Erythroblast (primary cell): ENCODE measurements around the gene THOC6.

ENCODE experiments used
- GATA1 ChIP-seq: IDR thresholded peaks from 2 replicates; pipeline ENCODE4 v1.6.1; 2011; ENCODE audit warnings: low read depth, mild to moderate bottlenecking, control low read depth, low read length, moderate library complexity
- POLR2A ChIP-seq: IDR thresholded peaks from 2 replicates; pipeline ENCODE4 v1.6.1; 2011; ENCODE audit warnings: mild to moderate bottlenecking, low read length

- no peak for TF ChIP-seq POLR2A
- TF ChIP-seq GATA1 = no peak
These were observed 31.3 kb downstream of the THOC6 start for GRCh38 chr16:3054965-3055733.
